H1 (cell line): Measurements from ENCODE around the gene DDX43. TPM values are rescaled to one million over a fixed set of nuclear protein-coding genes. Genes with fewer than 3 reads are reported as not detected.

ENCODE experiments used
- CTCF ChIA-PET: fragments of 300-600 bp; sonication (Branson Sonifier 250); formaldehyde crosslinking; loops from one replicate; lab custom pipeline; 2021; ENCODE audit not compliant: partially characterized antibody; lab: Charles Lee
- POLR2A ChIA-PET: fragments of 300-600 bp; sonication (Branson Sonifier 250); formaldehyde crosslinking; loops from one replicate; lab custom pipeline; 2021; ENCODE audit warnings: inconsistent platforms; ENCODE audit not compliant: partially characterized antibody; lab: Charles Lee
- DNase-seq, 2 experiments: peaks; one replicate each; pipeline versions ENCODE4 v3.0.0 to v3.0.0-alpha.2; 2010 to 2022; ENCODE audit warnings: low spot score in 2 of 2, low read depth in 1 of 2, mixed read lengths in 1 of 2
- FAIRE-seq: peaks from 2 replicates; lab custom pipeline; 2011; peaks lifted over from hg19 to GRCh38; lab: Jason Lieb, UNC
- H2AFZ ChIP-seq: 2 replicates; pipeline ENCODE4 v1.8.1; 2012; ENCODE audit warnings: low read length, inconsistent platforms
- H2AK5ac ChIP-seq: 2 replicates; pipeline ENCODE4 v1.6.1; 2013; ENCODE audit warnings: low read depth, low read length
- H2BK120ac ChIP-seq: replicated peaks from 2 replicates; pipeline ENCODE3; 2013; ENCODE audit warnings: low read depth, low read length, inconsistent platforms
- H2BK12ac ChIP-seq: 2 replicates; pipeline ENCODE4 v1.6.1; 2013; ENCODE audit warnings: low read depth, low read length
- H2BK15ac ChIP-seq: 2 replicates; pipeline ENCODE4 v1.6.1; 2013; ENCODE audit warnings: low read length
- H2BK20ac ChIP-seq: 2 replicates; pipeline ENCODE4 v1.6.1; 2013; ENCODE audit warnings: low read length
- H2BK5ac ChIP-seq: 2 replicates; pipeline ENCODE4 v1.6.1; 2013; ENCODE audit warnings: low read depth, low read length
- H3K14ac ChIP-seq: 2 replicates; pipeline ENCODE4 v1.6.1; 2013; ENCODE audit warnings: inconsistent platforms; ENCODE audit not compliant: insufficient read length
- H3K18ac ChIP-seq: 2 replicates; pipeline ENCODE4 v1.6.1; 2013; ENCODE audit warnings: low read length; ENCODE audit errors: extremely low read depth
- H3K23ac ChIP-seq: 2 replicates; pipeline ENCODE4 v1.6.1; 2013; ENCODE audit warnings: inconsistent platforms; ENCODE audit not compliant: insufficient read length
- H3K23me2 ChIP-seq: 2 replicates; pipeline ENCODE4 v1.6.1; 2013; ENCODE audit warnings: low read depth, low read length
- H3K27ac ChIP-seq: 2 replicates; pipeline ENCODE4 v1.6.1; 2011; ENCODE audit warnings: low read depth, low read length, inconsistent platforms
- H3K27me3 ChIP-seq, 4 experiments: replicated peaks in 1 of 4; 1 replicate in 1 of 4; 2 replicates in 3 of 4; pipeline versions ENCODE4 v1.6.1 to v1.8.1; 2011 to 2013; ENCODE audit warnings: low read length in 3 of 4, mild to moderate bottlenecking in 3 of 4, inconsistent platforms in 2 of 4, mixed read lengths in 2 of 4, moderate library complexity in 1 of 4; ENCODE audit not compliant: control insufficient read depth in 3 of 4, insufficient read depth in 3 of 4; ENCODE audit errors: extremely low read depth in 1 of 4
- H3K36me3 ChIP-seq, 4 experiments: 2 replicates each; pipeline versions ENCODE4 v1.6.1 to v1.8.1; 2011 to 2013; ENCODE audit warnings: mild to moderate bottlenecking in 4 of 4, low read length in 3 of 4, moderate library complexity in 2 of 4, control low read depth in 1 of 4, inconsistent platforms in 1 of 4; ENCODE audit not compliant: insufficient read depth in 4 of 4, control insufficient read depth in 2 of 4
- H3K4ac ChIP-seq: replicated peaks from 2 replicates; pipeline ENCODE3; 2013; ENCODE audit warnings: low read length, low read depth, mixed read lengths, inconsistent platforms; ENCODE audit not compliant: insufficient read length
- H3K4me1 ChIP-seq, 4 experiments: replicated peaks in 1 of 4; 1 replicate in 1 of 4; 2 replicates in 3 of 4; pipeline versions ENCODE4 v1.6.1 to v1.8.1; 2011 to 2013; ENCODE audit warnings: low read length in 3 of 4, inconsistent platforms in 2 of 4, mixed read lengths in 1 of 4; ENCODE audit not compliant: insufficient read depth in 4 of 4, control insufficient read depth in 3 of 4
- H3K4me2 ChIP-seq, 2 experiments: 2 replicates each; pipeline versions ENCODE4 v1.6.1 to v1.8.1; 2011 to 2013; ENCODE audit warnings: low read depth in 2 of 2, low read length in 2 of 2, control low read depth in 1 of 2, inconsistent platforms in 1 of 2, mild to moderate bottlenecking in 1 of 2; ENCODE audit not compliant: insufficient read depth in 1 of 2
- H3K4me3 ChIP-seq, 4 experiments: fragments of 200-600, 300-600 bp in 1 of 4; sonication (generic), shearing (Covaris generic), sonication (Bioruptor Twin) in 1 of 4; 2 replicates each; pipeline versions ENCODE4 v1.5.1 to v1.8.1; 2011 to 2016; ENCODE audit warnings: low read length in 4 of 4, low read depth in 3 of 4, control low read depth in 2 of 4, inconsistent platforms in 2 of 4, mild to moderate bottlenecking in 2 of 4, mixed read lengths in 1 of 4, moderate library complexity in 1 of 4; ENCODE audit not compliant: insufficient read depth in 2 of 4; ENCODE audit errors: extremely low read depth in 1 of 4
- H3K56ac ChIP-seq: replicated peaks from 2 replicates; pipeline ENCODE3; 2013; ENCODE audit warnings: low read depth, mild to moderate bottlenecking, mixed read lengths, low read length, inconsistent platforms; ENCODE audit not compliant: insufficient read length
- H3K79me1 ChIP-seq: 2 replicates; pipeline ENCODE4 v1.6.1; 2013; ENCODE audit warnings: low read depth, low read length, control low read depth
- H3K79me2 ChIP-seq, 2 experiments: 2 replicates each; pipeline versions ENCODE4 v1.6.1 to v1.8.1; 2012 to 2013; ENCODE audit warnings: low read length in 2 of 2, mild to moderate bottlenecking in 2 of 2, inconsistent platforms in 1 of 2; ENCODE audit not compliant: insufficient read depth in 2 of 2, control insufficient read depth in 1 of 2
- H3K9ac ChIP-seq, 4 experiments: replicated peaks in 1 of 4; 1 replicate in 1 of 4; 2 replicates in 3 of 4; pipeline versions ENCODE4 v1.6.1 to v1.8.1; 2011 to 2013; ENCODE audit warnings: low read depth in 3 of 4, low read length in 3 of 4, control low read depth in 2 of 4, mild to moderate bottlenecking in 2 of 4, moderate library complexity in 2 of 4, inconsistent platforms in 1 of 4; ENCODE audit errors: extremely low read depth in 1 of 4
- H3K9me3 ChIP-seq, 2 experiments: 2 replicates each; pipeline versions ENCODE4 v1.6.1 to v1.8.1; 2012 to 2013; ENCODE audit warnings: mild to moderate bottlenecking in 2 of 2, moderate library complexity in 2 of 2, control low read depth in 1 of 2, inconsistent platforms in 1 of 2, low read depth in 1 of 2, low read length in 1 of 2, mixed read lengths in 1 of 2; ENCODE audit not compliant: insufficient read depth in 2 of 2
- H4K20me1 ChIP-seq, 2 experiments: replicated peaks in 1 of 2; 2 replicates each; pipeline versions ENCODE3 to v1.8.1; 2011 to 2013; ENCODE audit warnings: inconsistent platforms in 2 of 2, low read length in 2 of 2, mild to moderate bottlenecking in 1 of 2; ENCODE audit not compliant: insufficient read depth in 2 of 2, control insufficient read depth in 1 of 2
- H4K5ac ChIP-seq: 2 replicates; pipeline ENCODE4 v1.6.1; 2013; ENCODE audit warnings: low read length, low read depth, mixed read lengths, inconsistent platforms; ENCODE audit not compliant: insufficient read length
- H4K8ac ChIP-seq: 2 replicates; pipeline ENCODE4 v1.8.0; 2013; ENCODE audit warnings: mild to moderate bottlenecking, moderate library complexity, low read length, inconsistent platforms; ENCODE audit not compliant: insufficient read depth; ENCODE audit errors: extremely low read depth
- H4K91ac ChIP-seq: replicated peaks from 2 replicates; pipeline ENCODE3; 2013; ENCODE audit warnings: low read length, mixed read lengths, inconsistent platforms; ENCODE audit not compliant: insufficient read length
- CBX5 ChIP-seq: fragments of 300-800, 300-1000 bp; sonication (generic); IDR thresholded peaks from 2 replicates; pipeline ENCODE4 v1.7.1; 2016; ENCODE audit warnings: antibody characterized with exemption, low read length, low read depth
- CTBP2 ChIP-seq: IDR thresholded peaks from 2 replicates; pipeline ENCODE4 v1.7.0; 2011; ENCODE audit warnings: borderline replicate concordance, mild to moderate bottlenecking, moderate library complexity, mixed read lengths, low read length; ENCODE audit not compliant: insufficient read depth, insufficient read length
- FOSL1 ChIP-seq: IDR thresholded peaks from 2 replicates; pipeline ENCODE4 v1.6.1; 2011; ENCODE audit warnings: mild to moderate bottlenecking, low read depth, low read length, moderate library complexity; ENCODE audit not compliant: insufficient read depth
- HDAC2 ChIP-seq, 2 experiments: fragments of 300-600 bp in 1 of 2; sonication (generic) in 1 of 2; IDR thresholded peaks; 2 replicates each; pipeline ENCODE4 v1.6.1; 2011 to 2012; ENCODE audit warnings: low read depth in 2 of 2, low read length in 2 of 2, mild to moderate bottlenecking in 2 of 2, moderate library complexity in 2 of 2, borderline replicate concordance in 1 of 2, inconsistent platforms in 1 of 2
- SIN3A ChIP-seq, 2 experiments: IDR thresholded peaks in 1 of 2; conservative IDR thresholded peaks in 1 of 2; 2 replicates each; pipeline ENCODE4 v1.6.1; 2011 to 2012; ENCODE audit warnings: low read length in 2 of 2, improper control_type of control experiment in 1 of 2, low read depth in 1 of 2, mild to moderate bottlenecking in 1 of 2
- SP1 ChIP-seq: IDR thresholded peaks from 2 replicates; pipeline ENCODE4 v1.6.1; 2011; ENCODE audit warnings: low read depth, low read length
- TBP ChIP-seq: IDR thresholded peaks from 2 replicates; pipeline ENCODE4 v1.6.1; 2011; ENCODE audit warnings: low read depth, low read length, improper control_type of control experiment
- TEAD4 ChIP-seq: IDR thresholded peaks from 2 replicates; pipeline ENCODE4 v1.6.1; 2012; ENCODE audit warnings: low read depth, low read length, inconsistent platforms, mixed read lengths
- YY1 ChIP-seq: IDR thresholded peaks from 2 replicates; pipeline ENCODE4 v1.6.1; 2011; ENCODE audit warnings: low read depth, mild to moderate bottlenecking, low read length
- WGBS, 2 experiments: shearing (Covaris generic) in 1 of 2; methylation state at CpG; one replicate each; pipeline versions ENCODE4 v1.1.6 to v1.1.7; 2013 to 2015; ENCODE audit warnings: low lambda C conversion rate in 2 of 2, mixed read lengths in 2 of 2, inconsistent platforms in 1 of 2, low coverage in 1 of 2, missing lambda C conversion rate in 1 of 2; ENCODE audit not compliant: insufficient replicate concordance in 2 of 2, insufficient coverage in 1 of 2, insufficient read length in 1 of 2; ENCODE audit errors: extremely low coverage in 1 of 2, missing lambda C conversion rate in 1 of 2; 5-methylcytosine and 5-hydroxymethylcytosine counted together
- polyA plus RNA-seq, 7 experiments: library from polyadenylated mRNA; depleted of rRNA in 3 of 7; stranded (reverse) in 5 of 7; unstranded in 2 of 7; fragments of >200 nt in 5 of 7; fragments of 200-250 nt in 2 of 7; gene quantifications; 1 replicate in 5 of 7; 2 replicates in 1 of 7; 4 replicates in 1 of 7; pipeline versions ENCODE4 v1.2.1 to v1.2.3, GENCODE V29; 2011 to 2013; ENCODE audit warnings: missing spikeins in 2 of 7, mixed read lengths in 2 of 7
- total RNA-seq: library from RNA; stranded (reverse); fragmentation: NEBNext Ultra II Directional; extraction: Animal tissue kit (Norgen Biotek cat#: 25700); gene quantifications from 2 replicates; pipeline ENCODE4 v1.2.1, GENCODE V29; 2021

The DDX43 gene
- total and polyA plus RNA-seq, 2 of the 8 experiments (the other 6 are each of a cell fraction or from before 2014, with no cell fraction given): 0.05 TPM; not detected in 1

- H2BK12ac ChIP-seq: 0 out of 2 replicates have a peak overlapping the region, but pooled peaks have one; percentile 60
- DNase-seq: no peak
- no peak overlapping the region for H3K4me3 ChIP-seq
- H3K4me1 ChIP-seq: peaks cover 0 to 6% (median 2%) of the 10 kb centered on the region in 4 experiments; a peak in 3 of 7 replicates
- H3K79me2 ChIP-seq: no peaks in the 10 kb centered on the region
- H4K5ac ChIP-seq: no peak overlapping the region
- no peak overlapping the region for H2BK5ac ChIP-seq
- no peaks in the 10 kb centered on the region for H3K36me3 ChIP-seq
- H3K23ac ChIP-seq: no peak overlapping the region
- peaks cover 0 to 4% of the 10 kb centered on the region in 2 experiments; a peak in 1 of 4 replicates for H3K9me3 ChIP-seq
- H3K27me3 ChIP-seq: no peaks in the 10 kb centered on the region
- no peaks in the 10 kb centered on the region for H3K23me2 ChIP-seq
- no peak overlapping the region for H3K56ac ChIP-seq
- POLR2A ChIA-PET: no interaction called here
- no peak overlapping the region for H2BK15ac ChIP-seq
- H4K91ac ChIP-seq: no peak overlapping the region
- no peak overlapping the region for H3K9ac ChIP-seq
- H3K79me1 ChIP-seq: no peaks in the 10 kb centered on the region
- FAIRE-seq: no peak
- H3K18ac ChIP-seq: no peak overlapping the region
- peak overlapping the region; percentile 40; the same call in 1 of the 2 replicates for H2BK20ac ChIP-seq
- H2AFZ ChIP-seq: 0 out of 2 replicates have a peak overlapping the region, but pooled peaks have one; percentile 10
- no peak overlapping the region for H3K14ac ChIP-seq
- no peak overlapping the region for H2AK5ac ChIP-seq
- H3K4ac ChIP-seq: no peak overlapping the region
- H2BK120ac ChIP-seq: peak overlapping the region; percentile 59
- TF ChIP-seq SIN3A (conservative IDR thresholded peaks at IDR 0.05 in 1 of 2, IDR thresholded peaks at IDR 0.05 in 1 of 2; ENCODE audit: low read depth in 1 of 2, low read length in 2 of 2) (no peak), TBP (no peak), HDAC2 (IDR thresholded peaks at IDR 0.05; ENCODE audit: borderline replicate concordance in 1 of 2, low read depth in 2 of 2, low read length in 2 of 2) (no peak), TEAD4 (no peak), CTBP2 (no peak), CBX5 (no peak), SP1 (no peak), YY1 (no peak), FOSL1 (no peak)
- H3K4me2 ChIP-seq: no peak overlapping the region
- 90% methylated on average over 4 of the region's 4 CpGs; no CpG with 5 or more reads in 1 of the 2 experiments for WGBS, 2 experiments
- no peaks in the 10 kb centered on the region for H4K20me1 ChIP-seq
- H4K8ac ChIP-seq: no peak overlapping the region
- CTCF ChIA-PET: interaction anchor here (0.6 to 1.5 kb wide), 2 partner anchors 10 to 20 kb away, joined by 3 to 6 read pairs; no protein-coding TSS in a partner anchor
- no peak overlapping the region for H3K27ac ChIP-seq
Observed at GRCh38 chr6:73368675-73369074, 26.0 kb upstream of the DDX43 start.
